GM11168 (cell line): Measurements from ENCODE around the gene CIB4.

ENCODE experiments used
- in situ Hi-C: fragments of 300-500 bp; cut with MboI; formaldehyde crosslinking; loops from one replicate; pipeline ENCODE4 v1.12.0; 2022; ENCODE audit warnings: low sequenced_read_pairs; ENCODE audit not compliant: unreplicated experiment

The CIB4 gene

GRCh38 chr2:26640781-26641564, at the start of gene CIB4:
CIB4 (minus strand) TSS chr2:26641366; CDS start chr2:26641314, 52 bp downstream.
- in situ Hi-C loops, result no loop called here

- in situ Hi-C loops, result no loop called here
Observed at GRCh38 chr2:26687801-26688200, 46.6 kb upstream of the CIB4 start.

GRCh38 chr2:26687328-26687727, 46.2 kb upstream of the CIB4 start:
- in situ Hi-C loops, result no loop called here

GRCh38 chr2:26685989-26686839, 45.0 kb upstream of the CIB4 start:
- in situ Hi-C loops, result no loop called here

GRCh38 chr2:26685341-26685740, 44.2 kb upstream of the CIB4 start:
- in situ Hi-C loops, result no loop called here

- in situ Hi-C loops, result no loop called here
Observed at GRCh38 chr2:26683583-26683982, 42.4 kb upstream of the CIB4 start.

GRCh38 chr2:26682155-26682554, 41.0 kb upstream of the CIB4 start:
- in situ Hi-C loops, result no loop called here

GRCh38 chr2:26681656-26682055, 40.5 kb upstream of the CIB4 start:
- in situ Hi-C loops, result no loop called here

- in situ Hi-C loops, result no loop called here
Observed at GRCh38 chr2:26679867-26680266, 38.7 kb upstream of the CIB4 start.

- in situ Hi-C loops, result no loop called here
Observed at GRCh38 chr2:26678035-26678434, 36.9 kb upstream of the CIB4 start.

- in situ Hi-C loops, result no loop called here
Observed at GRCh38 chr2:26675651-26676255, 34.6 kb upstream of the CIB4 start.

GRCh38 chr2:26674771-26675170, 33.6 kb upstream of the CIB4 start:
- in situ Hi-C loops, result no loop called here

GRCh38 chr2:26674002-26674751, 33.0 kb upstream of the CIB4 start:
- in situ Hi-C loops, result no loop called here

GRCh38 chr2:26672818-26673393, 31.7 kb upstream of the CIB4 start:
- in situ Hi-C loops, result no loop called here

GRCh38 chr2:26672112-26672817, 31.1 kb upstream of the CIB4 start:
- in situ Hi-C loops, result no loop called here

GRCh38 chr2:26671691-26672090, 30.5 kb upstream of the CIB4 start:
- in situ Hi-C loops, result no loop called here

GRCh38 chr2:26670931-26671460, 29.8 kb upstream of the CIB4 start:
- in situ Hi-C loops, result no loop called here

- in situ Hi-C loops, result no loop called here
Observed at GRCh38 chr2:26670171-26670570, 29.0 kb upstream of the CIB4 start.
